Spinal cord (tissue), 9 donors: ENCODE measurements around the gene RHCE. TPM values are rescaled to one million over a fixed set of nuclear protein-coding genes. Genes with fewer than 3 reads are reported as not detected.
"Not testable (repeated sequence)": the region's sequence is repeated elsewhere in the genome, so short reads cannot be mapped to it uniquely, and the experiment has no call there.

Experiments used
- DNase-seq, 6 donors: peaks; one replicate each; pipeline versions ENCODE4 v3.0.0 to v3.0.0-alpha.2; 2013 to 2015; ENCODE audit warnings: low spot score in 6 of 6, low read depth in 4 of 6
- H3K27ac ChIP-seq: one replicate; pipeline ENCODE4 v1.5.1; 2013; ENCODE audit warnings: low read depth, low read length, control low read depth
- H3K27me3 ChIP-seq: one replicate; pipeline ENCODE4 v1.6.1; 2013; ENCODE audit warnings: low read length; ENCODE audit not compliant: control insufficient read depth, insufficient read depth
- H3K36me3 ChIP-seq: one replicate; pipeline ENCODE4 v1.6.1; 2013; ENCODE audit warnings: low read length; ENCODE audit not compliant: control insufficient read depth, insufficient read depth
- H3K4me1 ChIP-seq: one replicate; pipeline ENCODE4 v1.6.1; 2013; ENCODE audit warnings: low read length; ENCODE audit not compliant: control insufficient read depth, insufficient read depth
- H3K4me3 ChIP-seq: one replicate; pipeline ENCODE4 v1.5.1; 2013; ENCODE audit warnings: low read depth, low read length, control low read depth
- H3K9me3 ChIP-seq: one replicate; pipeline ENCODE4 v1.6.1; 2013; ENCODE audit warnings: low read length; ENCODE audit not compliant: control insufficient read depth, insufficient read depth
- polyA plus RNA-seq, 2 donors: library from polyadenylated mRNA; unstranded; fragments of 120-200 nt; gene quantifications; one replicate each; pipeline ENCODE4 v1.2.1, GENCODE V29; 2013; ENCODE audit not compliant: insufficient read length in 2 of 2
- total RNA-seq, 2 donors: library from RNA; depleted of rRNA in 1 of 2; stranded (reverse); fragments of 120-200 nt in 1 of 2; fragments of >200 nt in 1 of 2; gene quantifications; one replicate each; pipeline versions ENCODE4 v1.2.3 to v1.2.4, GENCODE V29; 2013 to 2014

Gene RHCE
- total and polyA plus RNA-seq, 4 donors = 1.2 to 4.2 (median 1.8) TPM

DNA sequence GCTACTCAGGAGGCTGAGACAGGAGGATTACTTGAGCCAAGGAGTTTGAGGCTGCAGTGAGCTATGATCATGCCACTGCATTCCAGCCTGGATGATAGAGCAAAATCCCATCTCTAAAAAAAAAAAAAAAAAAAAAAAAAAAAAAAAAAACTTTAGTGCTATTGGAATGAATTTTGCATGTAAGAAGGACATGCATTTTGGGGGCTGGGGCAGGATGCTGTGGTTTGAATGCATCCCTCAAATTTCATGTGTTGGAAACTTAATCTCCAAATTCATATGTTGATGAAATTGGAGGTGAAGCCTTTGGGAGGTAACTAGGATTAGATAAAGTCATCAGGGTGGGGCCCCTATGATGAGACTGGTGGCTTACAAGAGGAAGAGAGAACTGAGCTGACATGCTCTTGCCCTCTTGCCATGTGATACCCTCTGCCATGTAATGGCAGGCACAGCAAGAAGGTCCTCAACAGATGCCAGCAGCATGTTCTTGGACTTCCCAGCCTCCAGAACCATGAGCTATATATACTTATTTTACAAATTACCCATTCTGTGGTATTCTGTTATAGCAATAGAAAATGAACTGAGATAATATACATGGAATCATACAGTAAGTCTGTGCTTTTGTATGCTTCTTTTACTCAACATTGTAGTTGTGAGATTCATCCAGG, 107.7 kb downstream of the RHCE start:
- not testable (repeated sequence) for H3K27ac ChIP-seq

More for the DNA sequence above, 107.7 kb downstream of the RHCE start:
- H3K9me3 ChIP-seq, DNase-seq, H3K27me3 ChIP-seq, H3K36me3 ChIP-seq, H3K4me1 ChIP-seq, H3K4me3 ChIP-seq: not testable (repeated sequence)

Other genes starting within 250 kb of the RHCE start
- 10 to 100 TPM; 40.9 to 59.4 TPM for gene SYF2, start 188.3 kb downstream of the RHCE start, total RNA-seq
- 10 to 100 TPM; 46.3 to 52.0 TPM for gene SYF2, start 188.3 kb downstream of the RHCE start, polyA plus RNA-seq
- 100 to 1,000 TPM in 1 of 2 donors, 10 to 100 TPM in 1; 85.7 to 142 TPM for gene RSRP1, start 173.4 kb downstream of the RHCE start, total RNA-seq
- gene RSRP1, start 173.4 kb downstream of the RHCE start, polyA plus RNA-seq = 100 to 1,000 TPM; 123 to 162 TPM
- 1 to 10 TPM; 1.4 to 3.0 TPM for gene RHD, start 148.3 kb downstream of the RHCE start, total RNA-seq
- gene RHD, start 148.3 kb downstream of the RHCE start, polyA plus RNA-seq = 1 to 10 TPM in 1 of 2 donors, under 1 TPM in 1; 0.63 to 1.2 TPM
- 100 to 1,000 TPM in 1 of 2 donors, 10 to 100 TPM in 1; 83.5 to 111 TPM for gene TMEM50A, start 82.5 kb downstream of the RHCE start, total RNA-seq
- gene TMEM50A, start 82.5 kb downstream of the RHCE start, polyA plus RNA-seq = 100 to 1,000 TPM; 109 to 110 TPM
- gene MACO1, start 10.1 kb upstream of the RHCE start, total RNA-seq = 10 to 100 TPM; 31.0 to 33.2 TPM
- 10 to 100 TPM; 32.9 to 33.3 TPM for gene MACO1, start 10.1 kb upstream of the RHCE start, polyA plus RNA-seq
- gene LDLRAP1, start 122.8 kb upstream of the RHCE start, total RNA-seq = 10 to 100 TPM in 1 of 2 donors, 1 to 10 TPM in 1; 7.3 to 24.1 TPM
- 10 to 100 TPM in 1 of 2 donors, 1 to 10 TPM in 1; 6.8 to 12.4 TPM for gene LDLRAP1, start 122.8 kb upstream of the RHCE start, polyA plus RNA-seq
- gene MAN1C1, start 196.0 kb upstream of the RHCE start, total RNA-seq = 10 to 100 TPM; 18.4 to 46.3 TPM
- 10 to 100 TPM; 52.4 to 59.7 TPM for gene MAN1C1, start 196.0 kb upstream of the RHCE start, polyA plus RNA-seq